ENCODE measurements around the gene CLTCL1.
"Not testable (repeated sequence)": the region's sequence is repeated elsewhere in the genome, so short reads cannot be mapped to it uniquely, and the experiment has no call there.

CLTCL1 gene

DNA sequence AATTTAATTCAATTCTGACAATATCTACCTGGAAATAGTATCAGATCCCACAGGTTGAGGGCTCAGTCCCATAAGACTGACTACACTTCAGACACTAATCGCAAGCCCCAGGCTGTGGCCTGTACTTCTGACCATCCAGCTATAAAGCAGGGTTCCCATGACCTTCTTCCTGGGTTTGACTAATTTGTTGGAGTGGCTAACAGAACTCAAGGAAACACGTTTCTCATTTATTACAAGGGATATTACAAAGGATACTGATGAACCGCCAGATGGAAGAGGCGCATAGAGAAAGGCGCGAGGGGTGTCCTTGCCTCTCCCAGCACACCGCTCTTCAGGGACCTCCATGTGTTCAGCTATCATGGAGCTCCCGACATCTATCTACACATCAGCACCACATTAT is 13.7 kb downstream of the CLTCL1 start:
- H3K4me1 Mint-ChIP-seq: no peaks in the 10 kb centered on the region
- DNase-seq (no peak), ATAC-seq (replicated peaks) (no peak)
- H3K36me3 Mint-ChIP-seq: no peaks in the 10 kb centered on the region
- no peak overlapping the region for H3K4me3 Mint-ChIP-seq
- H3K27me3 Mint-ChIP-seq: no peaks in the 10 kb centered on the region
- H3K27ac Mint-ChIP-seq: no peak overlapping the region
- no peaks in the 10 kb centered on the region for H3K9me3 Mint-ChIP-seq

GRCh38 chr22:19275919-19276600 is 15.5 kb downstream of the CLTCL1 start:
- no peaks in the 10 kb centered on the region for H3K27me3 Mint-ChIP-seq
- H3K27ac Mint-ChIP-seq: no peak overlapping the region
- ATAC-seq (replicated peaks): no peak
- DNase-seq: no peak
- H3K9me3 Mint-ChIP-seq: no peaks in the 10 kb centered on the region
- no peak overlapping the region for H3K4me3 Mint-ChIP-seq
- no peaks in the 10 kb centered on the region for H3K36me3 Mint-ChIP-seq
- H3K4me1 Mint-ChIP-seq: no peaks in the 10 kb centered on the region

DNA sequence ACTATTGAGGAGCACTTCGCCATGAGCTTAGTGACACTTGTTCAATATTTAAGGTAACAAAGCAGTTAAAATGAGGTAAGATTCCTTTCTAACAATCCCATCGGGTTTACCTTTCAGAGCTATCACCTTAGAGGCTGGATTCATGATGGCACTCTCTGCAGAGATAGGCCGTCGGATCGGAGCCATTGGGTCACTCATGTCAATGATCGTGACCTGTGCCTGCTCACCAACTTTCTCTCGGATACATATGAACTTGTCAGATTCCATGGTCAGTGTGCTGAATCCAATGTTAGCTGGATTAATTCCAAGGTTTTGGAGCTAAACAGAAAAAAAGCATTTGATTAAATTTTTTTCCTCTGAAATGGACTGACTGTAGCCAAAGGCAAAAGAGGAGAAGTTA is 16.0 kb downstream of the CLTCL1 start:
- Mint-ChIP-seq H3K9me3 (no peaks in the 10 kb centered on the region), H3K27ac (no peak overlapping the region), H3K4me3 (no peak overlapping the region), H3K27me3 (no peaks in the 10 kb centered on the region), H3K4me1 (no peaks in the 10 kb centered on the region), H3K36me3 (no peaks in the 10 kb centered on the region)
- ATAC-seq (replicated peaks) (no peak), DNase-seq (no peak)

GRCh38 chr22:19275104-19275503 is 16.4 kb downstream of the CLTCL1 start:
- no peak for ATAC-seq (replicated peaks)
- DNase-seq: no peak
- no peaks in the 10 kb centered on the region for H3K9me3 Mint-ChIP-seq
- H3K27me3 Mint-ChIP-seq: no peaks in the 10 kb centered on the region
- no peaks in the 10 kb centered on the region for H3K36me3 Mint-ChIP-seq
- no peaks in the 10 kb centered on the region for H3K4me1 Mint-ChIP-seq
- no peak overlapping the region for H3K27ac Mint-ChIP-seq
- no peak overlapping the region for H3K4me3 Mint-ChIP-seq

DNA sequence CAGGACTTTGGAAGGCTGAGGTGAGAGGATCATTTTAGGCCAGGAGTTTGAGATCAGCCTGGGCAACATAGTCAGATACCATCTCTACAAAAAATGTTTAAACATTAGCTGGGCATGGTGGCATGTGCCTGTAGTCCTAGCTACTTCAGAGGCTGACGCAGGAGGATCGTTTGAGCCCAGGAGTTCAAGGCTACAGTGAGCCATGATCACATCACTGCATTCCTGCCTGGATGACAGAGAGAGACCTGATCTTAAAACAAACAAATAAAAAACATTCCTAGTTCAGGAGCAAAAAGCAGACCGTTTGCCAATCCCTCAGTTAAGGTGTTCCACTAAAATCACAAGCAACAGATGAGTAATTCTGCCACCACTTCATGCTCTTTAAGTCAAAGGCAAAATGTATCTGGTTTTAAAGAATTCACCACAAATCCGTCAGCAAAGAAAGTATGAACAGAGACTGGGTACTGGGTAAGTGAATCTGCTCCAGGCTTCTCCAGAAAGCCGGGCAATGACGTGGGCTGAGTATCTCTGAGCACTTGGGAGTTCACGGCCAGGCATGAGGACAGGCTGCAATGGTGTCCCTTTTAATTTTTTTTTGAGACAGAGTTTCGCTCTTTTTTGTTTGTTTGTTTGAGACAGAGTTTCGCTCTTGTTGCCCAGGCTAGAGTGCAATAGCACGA is 19.5 kb downstream of the CLTCL1 start:
- no peak for ATAC-seq (replicated peaks)
- H3K36me3 Mint-ChIP-seq: no peaks in the 10 kb centered on the region
- H3K4me1 Mint-ChIP-seq: no peaks in the 10 kb centered on the region

GRCh38 chr22:19271273-19271855 is 20.2 kb downstream of the CLTCL1 start:
- H3K27ac Mint-ChIP-seq: no peak overlapping the region
- H3K4me1 Mint-ChIP-seq: no peaks in the 10 kb centered on the region
- peaks cover 0 to under 1% of the 10 kb centered on the region in 2 donors for H3K36me3 Mint-ChIP-seq
- no peak for ATAC-seq (replicated peaks)
- DNase-seq: no peak
- H3K4me3 Mint-ChIP-seq: no peak overlapping the region
- peaks cover 4% of the 10 kb centered on the region in 2 donors for H3K9me3 Mint-ChIP-seq
- no peaks in the 10 kb centered on the region for H3K27me3 Mint-ChIP-seq

More for the DNA sequence above, 19.5 kb downstream of the CLTCL1 start:
- Mint-ChIP-seq H3K4me3 (no peak overlapping the region), H3K27ac (no peak overlapping the region), H3K27me3 (no peaks in the 10 kb centered on the region), H3K9me3 (no peaks in the 10 kb centered on the region)
- DNase-seq: no peak

DNA sequence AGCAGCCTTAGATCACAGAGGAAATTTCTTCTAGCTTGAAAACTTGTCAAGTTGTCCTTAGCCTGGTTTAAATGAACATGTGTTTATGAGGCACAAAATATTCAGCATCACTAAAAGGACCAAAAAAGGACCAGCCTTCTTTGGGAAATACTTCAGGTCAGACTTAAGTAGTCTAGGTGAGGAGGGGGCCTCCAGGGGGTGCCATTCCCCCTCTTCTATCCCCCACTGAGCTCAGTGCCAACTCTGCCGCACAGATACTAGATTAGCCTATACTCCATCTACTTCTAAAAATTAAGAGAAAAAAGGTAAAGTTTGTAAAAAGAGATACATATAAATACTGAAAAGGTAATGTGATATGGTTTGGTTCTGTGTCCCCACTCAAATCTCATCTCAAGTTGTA is 20.6 kb downstream of the CLTCL1 start:
- Mint-ChIP-seq H3K4me3 (no peak overlapping the region), H3K27ac (no peak overlapping the region), H3K27me3 (no peaks in the 10 kb centered on the region), H3K4me1 (no peaks in the 10 kb centered on the region), H3K9me3 (peaks cover 9% of the 10 kb centered on the region in 2 donors), H3K36me3 (peaks cover 5% of the 10 kb centered on the region in 2 donors)
- ATAC-seq (replicated peaks): no peak
- DNase-seq: no peak

- Mint-ChIP-seq H3K27me3 (no peaks in the 10 kb centered on the region), H3K36me3 (peaks cover 6% of the 10 kb centered on the region in 2 donors), H3K9me3 (peaks cover 10% of the 10 kb centered on the region in 2 donors)
These were observed 24.9 kb downstream of the CLTCL1 start for GRCh38 chr22:19266547-19267086.

DNA sequence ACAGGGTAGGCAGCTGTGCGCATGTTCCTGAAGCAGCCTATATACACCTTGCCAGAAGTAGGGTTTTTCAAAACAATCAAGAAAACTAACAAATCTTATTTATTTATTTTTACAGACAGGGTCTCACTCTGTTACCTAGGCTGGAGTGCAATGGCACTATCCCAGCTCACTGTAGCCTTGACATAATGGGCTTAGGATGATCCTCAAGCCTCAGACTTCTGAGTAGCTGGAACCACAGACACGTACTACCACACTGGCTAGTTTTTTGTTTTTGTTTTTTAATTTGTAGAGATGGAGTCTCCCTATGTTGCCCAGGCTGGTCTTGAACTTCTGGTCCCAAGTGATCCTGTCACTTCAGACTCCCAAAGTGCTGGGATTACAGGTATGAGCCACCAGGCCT is 25.7 kb downstream of the CLTCL1 start:
- peaks cover 0 to under 1% of the 10 kb centered on the region in 2 donors for H3K4me1 Mint-ChIP-seq
- H3K27ac Mint-ChIP-seq: no peak overlapping the region
- peaks cover 10% of the 10 kb centered on the region in 2 donors for H3K9me3 Mint-ChIP-seq
- no peak overlapping the region for H3K4me3 Mint-ChIP-seq
- ATAC-seq (replicated peaks) (no peak), DNase-seq (no peak)
- peaks cover 6% of the 10 kb centered on the region in 2 donors for H3K36me3 Mint-ChIP-seq
- H3K27me3 Mint-ChIP-seq: no peaks in the 10 kb centered on the region

More at GRCh38 chr22:19266547-19267086, 24.9 kb downstream of the CLTCL1 start:
- H3K4me1 Mint-ChIP-seq: no peaks in the 10 kb centered on the region
- H3K4me3 Mint-ChIP-seq: no peak overlapping the region
- no peak overlapping the region for H3K27ac Mint-ChIP-seq
- DNase-seq: no peak
- no peak for ATAC-seq (replicated peaks)

GRCh38 chr22:19260804-19261203 is 30.7 kb downstream of the CLTCL1 start:
- no peak for ATAC-seq (replicated peaks)
- Mint-ChIP-seq H3K27me3 (no peaks in the 10 kb centered on the region), H3K9me3 (peaks cover under 1% of the 10 kb centered on the region in 2 donors), H3K4me3 (no peak overlapping the region), H3K27ac (no peak overlapping the region), H3K4me1 (peaks cover 5 to 8% of the 10 kb centered on the region in 2 donors), H3K36me3 (peaks cover under 1% of the 10 kb centered on the region in 2 donors)
- DNase-seq: no peak

DNA sequence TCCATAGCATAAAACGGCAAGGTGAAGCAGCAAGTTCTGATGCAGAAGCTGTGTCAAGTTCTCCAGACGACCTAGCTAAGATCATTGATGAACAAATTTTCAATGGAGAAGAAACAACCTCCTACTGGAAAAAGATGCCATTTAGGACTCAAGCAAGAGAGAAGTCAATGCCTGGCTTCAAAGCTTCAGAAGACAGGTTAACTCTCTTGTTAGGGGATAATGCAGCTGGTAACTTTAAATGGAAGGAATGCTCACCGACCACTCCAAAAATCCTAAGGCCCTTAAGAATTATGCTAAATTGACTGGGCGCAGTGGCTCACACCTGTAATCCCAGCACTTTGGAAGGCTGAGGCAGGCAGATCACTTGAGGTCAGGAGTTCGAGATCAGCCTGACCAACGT is 31.3 kb downstream of the CLTCL1 start:
- Mint-ChIP-seq H3K4me3 (no peak overlapping the region), H3K4me1 (peaks cover 5 to 8% of the 10 kb centered on the region in 2 donors), H3K9me3 (no peaks in the 10 kb centered on the region), H3K27ac (no peak overlapping the region), H3K36me3 (no peaks in the 10 kb centered on the region), H3K27me3 (no peaks in the 10 kb centered on the region)
- ATAC-seq (replicated peaks): no peak
- DNase-seq: no peak

GRCh38 chr22:19258968-19259288 is 32.6 kb downstream of the CLTCL1 start:
- DNase-seq; H3K36me3 Mint-ChIP-seq; ATAC-seq (replicated peaks); H3K27ac Mint-ChIP-seq; H3K4me1 Mint-ChIP-seq; H3K9me3 Mint-ChIP-seq; H3K27me3 Mint-ChIP-seq; H3K4me3 Mint-ChIP-seq: not testable (repeated sequence)

DNA sequence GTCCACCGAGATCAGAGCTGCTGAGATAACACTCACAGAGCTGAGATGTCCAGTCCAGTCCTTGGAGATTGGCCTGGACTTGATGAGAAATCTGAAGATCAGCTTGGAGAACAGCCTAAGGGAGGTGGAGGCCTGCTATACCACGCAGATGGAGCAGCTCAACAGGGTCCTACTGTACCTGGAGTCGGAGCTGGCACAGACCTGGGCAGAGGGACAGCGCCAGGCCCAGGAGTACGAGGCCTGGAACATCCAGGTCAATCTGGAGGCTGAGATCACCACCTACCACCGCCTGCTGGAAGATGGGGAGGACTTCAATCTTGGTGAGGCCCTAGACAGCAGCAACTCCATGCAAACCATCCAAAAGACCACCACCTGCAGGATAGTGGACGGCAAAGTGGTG is 33.1 kb downstream of the CLTCL1 start:
- H3K9me3 Mint-ChIP-seq: peaks cover 0 to 2% of the 10 kb centered on the region in 2 donors
- H3K27ac Mint-ChIP-seq: no peak overlapping the region
- DNase-seq (no peak), ATAC-seq (replicated peaks) (no peak)
- H3K4me3 Mint-ChIP-seq: no peak overlapping the region
- no peaks in the 10 kb centered on the region for H3K27me3 Mint-ChIP-seq
- no peaks in the 10 kb centered on the region for H3K36me3 Mint-ChIP-seq
- H3K4me1 Mint-ChIP-seq: peaks cover 5 to 8% of the 10 kb centered on the region in 2 donors

- not testable (repeated sequence) for H3K36me3 Mint-ChIP-seq, DNase-seq
These were observed 35.2 kb downstream of the CLTCL1 start for GRCh38 chr22:19256362-19256761.

DNA sequence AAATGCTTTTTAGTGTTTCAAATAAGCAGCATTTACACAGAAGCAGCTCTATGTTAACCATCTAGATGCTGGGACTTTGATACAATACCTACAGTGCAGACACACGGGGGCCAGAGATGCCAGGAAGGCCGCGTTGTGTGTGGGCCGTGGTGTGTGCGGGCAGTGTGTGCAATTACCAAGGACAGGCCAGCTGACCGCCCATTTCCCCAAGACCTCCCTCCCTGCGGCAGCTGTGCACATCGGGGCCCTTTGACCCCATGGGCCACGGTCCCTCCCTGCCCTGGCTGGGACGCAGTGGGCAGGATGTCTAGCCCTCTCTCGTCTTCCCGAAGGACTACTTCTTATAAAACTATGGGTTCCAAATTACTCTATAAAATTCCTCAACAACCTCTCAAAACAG is 38.4 kb downstream of the CLTCL1 start:
- Mint-ChIP-seq H3K36me3 (no peaks in the 10 kb centered on the region), H3K9me3 (peaks cover 0 to 2% of the 10 kb centered on the region in 2 donors), H3K27me3 (no peaks in the 10 kb centered on the region), H3K4me1 (no peaks in the 10 kb centered on the region), H3K4me3 (no peak overlapping the region), H3K27ac (no peak overlapping the region)
- no peak for ATAC-seq (replicated peaks)
- no peak for DNase-seq

More at GRCh38 chr22:19256362-19256761, 35.2 kb downstream of the CLTCL1 start:
- not testable (repeated sequence) for H3K4me3 Mint-ChIP-seq; H3K27me3 Mint-ChIP-seq; ATAC-seq (replicated peaks); H3K27ac Mint-ChIP-seq; H3K4me1 Mint-ChIP-seq; H3K9me3 Mint-ChIP-seq

Data from stimulated activated naive B cell treated with anti-CD40 and anti-IgM and Interleukin-4, amounts not matched to agents 10 μg/mL and 1 μg/mL and 100 μg/mL, for 72 hours (primary cell).